ENCODE data around the gene RPS6KA5. TPM values are rescaled to one million over a fixed set of nuclear protein-coding genes. Genes with fewer than 3 reads are reported as not detected.

Gene RPS6KA5
- total RNA-seq, 1 experiment from 2014 or later = 3.8 TPM

DNA sequence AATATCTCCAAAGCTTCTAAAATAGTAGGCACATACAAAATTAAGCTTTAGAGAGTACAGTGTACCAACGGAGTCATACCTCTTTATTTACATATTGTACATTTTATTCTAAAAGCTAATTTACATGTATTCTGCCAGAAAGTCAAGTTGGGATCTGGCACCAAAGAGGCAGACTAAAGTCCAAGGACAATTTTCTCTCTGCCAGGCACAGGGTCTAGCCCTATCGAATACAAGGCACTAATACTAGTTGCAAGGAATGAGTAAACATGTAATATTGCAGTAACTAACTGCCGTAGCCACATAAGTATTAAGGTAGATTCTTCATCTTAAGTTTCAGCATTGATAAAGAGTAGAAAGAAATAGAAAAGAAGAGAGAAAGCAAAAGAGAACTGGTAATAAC is 93.9 kb downstream of the RPS6KA5 start:
- Histone ChIP-seq H3K9me3 (ENCODE audit: control insufficient read depth, low read depth, low read length) (no peaks in the 10 kb centered on the region), H4K20me1 (ENCODE audit: control insufficient read depth, insufficient read depth, insufficient read length) (no peaks in the 10 kb centered on the region), H3K79me1 (ENCODE audit: insufficient read depth, low read depth, low read length, poor library complexity, severe bottlenecking) (no peaks in the 10 kb centered on the region), H3K4me1 (ENCODE audit: insufficient read depth, low read length) (no peaks in the 10 kb centered on the region), H3K23ac (ENCODE audit: insufficient read length, low read depth, low read length) (no peak overlapping the region), H3T11ph (ENCODE audit: low read length) (no peak overlapping the region), H3K4me2 (ENCODE audit: insufficient read depth, insufficient read length, low read length) (no peak overlapping the region), H4K5ac (ENCODE audit: insufficient read length, low read depth, low read length) (no peak overlapping the region), H3K56ac (ENCODE audit: insufficient read length, low read depth, low read length) (no peak overlapping the region), H2AFZ (ENCODE audit: low read length) (no peak overlapping the region), H2BK20ac (ENCODE audit: low read depth, low read length, poor library complexity, severe bottlenecking) (no peak overlapping the region), H3K27me3 (ENCODE audit: insufficient read depth, low read length) (no peaks in the 10 kb centered on the region), H2BK15ac (ENCODE audit: low read depth, low read length) (no peak overlapping the region), H2AK5ac (ENCODE audit: insufficient read length, low read length) (no peak overlapping the region), H3K9ac (ENCODE audit: extremely low read depth, insufficient read length, low read length) (no peak overlapping the region), H3K14ac (ENCODE audit: insufficient read depth, low read length) (no peak overlapping the region), H3K18ac (ENCODE audit: insufficient read length, low read depth, low read length) (no peak overlapping the region), H2BK12ac (ENCODE audit: insufficient read length, low read depth, low read length) (no peak overlapping the region), H3K4ac (ENCODE audit: low read depth, low read length) (no peak overlapping the region), H3K23me2 (ENCODE audit: insufficient read length, low read depth, low read length, poor library complexity, severe bottlenecking) (no peaks in the 10 kb centered on the region), H3K27ac (ENCODE audit: insufficient read length, low read depth, low read length) (no peak overlapping the region), H4K91ac (ENCODE audit: insufficient read length, low read depth, low read length) (no peak overlapping the region), H2BK120ac (ENCODE audit: low read depth, low read length, poor library complexity, severe bottlenecking) (no peak overlapping the region), H2BK5ac (ENCODE audit: insufficient read length, low read length) (no peak overlapping the region), H3K79me2 (ENCODE audit: insufficient read depth, low read length) (no peaks in the 10 kb centered on the region), H4K8ac (replicated peaks; ENCODE audit: insufficient read length, low read depth, low read length) (no peak overlapping the region)
- no peak for DNase-seq
- Mint-ChIP-seq H3K4me3 (no peak overlapping the region), H3K4me1 (no peaks in the 10 kb centered on the region), H3K36me3 (ENCODE audit: insufficient read depth in 1 of 3, low read depth in 3 of 3) (no peaks in the 10 kb centered on the region; a peak in 2 of 7 replicates), H3K27me3 (ENCODE audit: low read depth) (no peaks in the 10 kb centered on the region), H3K9me3 (peaks cover 0 to 3% of the 10 kb centered on the region in 2 experiments; a peak in 2 of 5 replicates), H3K27ac (no peak overlapping the region)
- WGBS (ENCODE audit: extremely low coverage, insufficient read length, low lambda C conversion rate) = no CpG with 5 or more reads among the region's 3 CpGs
- TF ChIP-seq, protein P1, sequence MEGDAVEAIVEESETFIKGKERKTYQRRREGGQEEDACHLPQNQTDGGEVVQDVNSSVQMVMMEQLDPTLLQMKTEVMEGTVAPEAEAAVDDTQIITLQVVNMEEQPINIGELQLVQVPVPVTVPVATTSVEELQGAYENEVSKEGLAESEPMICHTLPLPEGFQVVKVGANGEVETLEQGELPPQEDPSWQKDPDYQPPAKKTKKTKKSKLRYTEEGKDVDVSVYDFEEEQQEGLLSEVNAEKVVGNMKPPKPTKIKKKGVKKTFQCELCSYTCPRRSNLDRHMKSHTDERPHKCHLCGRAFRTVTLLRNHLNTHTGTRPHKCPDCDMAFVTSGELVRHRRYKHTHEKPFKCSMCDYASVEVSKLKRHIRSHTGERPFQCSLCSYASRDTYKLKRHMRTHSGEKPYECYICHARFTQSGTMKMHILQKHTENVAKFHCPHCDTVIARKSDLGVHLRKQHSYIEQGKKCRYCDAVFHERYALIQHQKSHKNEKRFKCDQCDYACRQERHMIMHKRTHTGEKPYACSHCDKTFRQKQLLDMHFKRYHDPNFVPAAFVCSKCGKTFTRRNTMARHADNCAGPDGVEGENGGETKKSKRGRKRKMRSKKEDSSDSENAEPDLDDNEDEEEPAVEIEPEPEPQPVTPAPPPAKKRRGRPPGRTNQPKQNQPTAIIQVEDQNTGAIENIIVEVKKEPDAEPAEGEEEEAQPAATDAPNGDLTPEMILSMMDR (conservative IDR thresholded peaks at IDR 0.05) = no peak
